Left renal pelvis (tissue), 4 donors: ENCODE results near the gene GNAT3. TPM values are rescaled to one million over a fixed set of nuclear protein-coding genes. Genes with fewer than 3 reads are reported as not detected.

Experiments
- DNase-seq, 4 donors: peaks; one replicate each; pipeline ENCODE4 v3.0.0-alpha.2; 2013; ENCODE audit warnings: low read depth in 4 of 4, low spot score in 3 of 4
- polyA plus RNA-seq, 4 donors: library from polyadenylated mRNA; unstranded; fragments of 120-200 nt; gene quantifications; one replicate each; pipeline ENCODE4 v1.2.1, GENCODE V29; 2013; ENCODE audit not compliant: insufficient read length in 4 of 4

GNAT3 gene
- polyA plus RNA-seq, 4 donors = not detected

- peak; percentile 14 to 40 (median 16) for DNase-seq
Observed at GRCh38 chr7:80428161-80429054, 83.5 kb downstream of the GNAT3 start.

DNA sequence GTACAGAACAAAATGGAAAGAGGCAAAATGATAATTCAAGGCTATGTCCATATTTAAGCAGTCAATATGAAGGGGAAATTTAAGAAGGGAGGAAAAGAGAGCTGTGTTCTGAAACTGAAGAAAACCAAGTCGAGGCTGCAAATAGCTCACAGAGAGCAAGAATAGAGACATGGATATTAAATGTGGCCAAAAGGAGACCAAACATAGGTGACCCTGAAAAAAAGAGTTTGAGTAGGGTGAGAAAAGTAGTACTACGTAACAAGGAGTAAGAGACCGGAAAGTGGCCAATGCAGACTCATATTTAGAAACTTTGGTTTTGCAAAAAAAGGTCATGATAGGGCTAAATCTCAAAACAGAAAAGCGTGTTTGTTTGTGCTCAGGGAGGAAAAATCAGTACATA, 84.6 kb downstream of the GNAT3 start:
- DNase-seq = no peak

- DNase-seq = no peak
Observed at GRCh38 chr7:80420876-80421275, 91.0 kb downstream of the GNAT3 start.

GRCh38 chr7:80417211-80417793, 94.6 kb downstream of the GNAT3 start:
- no peak for DNase-seq

DNA sequence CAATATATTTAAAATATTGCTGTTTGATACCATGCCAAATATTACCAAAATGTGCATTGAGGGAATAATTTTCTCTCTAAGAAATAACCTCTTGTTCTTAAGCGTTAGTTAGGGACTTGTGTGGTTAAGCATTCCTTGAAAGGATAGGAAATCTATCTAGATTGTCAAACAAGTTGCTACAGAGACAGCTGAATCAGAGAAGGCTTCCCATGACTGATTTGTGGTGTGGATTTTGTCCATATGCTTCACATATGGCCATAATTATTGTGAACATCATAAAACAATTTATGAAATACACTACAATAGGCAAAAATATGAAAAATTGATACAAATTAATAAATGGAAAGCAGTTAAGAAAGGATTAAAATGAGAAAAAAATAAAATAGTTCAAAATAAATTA, 96.3 kb downstream of the GNAT3 start:
- DNase-seq = no peak

DNA sequence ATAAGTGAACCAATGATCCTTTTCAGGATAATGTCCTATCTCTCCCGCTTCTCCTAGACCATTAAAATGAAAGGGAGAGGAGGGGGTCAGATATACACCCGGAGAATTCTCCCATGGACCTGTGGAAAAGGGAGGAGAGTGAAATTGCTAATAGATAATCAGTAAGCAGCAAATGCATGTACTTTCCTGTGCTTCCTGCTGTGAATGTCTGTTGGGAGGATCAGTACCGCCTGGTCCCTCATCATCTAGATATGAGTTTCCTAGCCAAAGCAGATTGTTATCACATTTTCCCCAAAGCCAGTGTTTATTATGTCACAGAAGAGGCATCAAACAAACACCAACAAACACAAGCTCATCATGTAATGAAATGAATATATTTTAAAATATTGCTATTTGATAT, 96.8 kb downstream of the GNAT3 start:
- DNase-seq = no peak

DNA sequence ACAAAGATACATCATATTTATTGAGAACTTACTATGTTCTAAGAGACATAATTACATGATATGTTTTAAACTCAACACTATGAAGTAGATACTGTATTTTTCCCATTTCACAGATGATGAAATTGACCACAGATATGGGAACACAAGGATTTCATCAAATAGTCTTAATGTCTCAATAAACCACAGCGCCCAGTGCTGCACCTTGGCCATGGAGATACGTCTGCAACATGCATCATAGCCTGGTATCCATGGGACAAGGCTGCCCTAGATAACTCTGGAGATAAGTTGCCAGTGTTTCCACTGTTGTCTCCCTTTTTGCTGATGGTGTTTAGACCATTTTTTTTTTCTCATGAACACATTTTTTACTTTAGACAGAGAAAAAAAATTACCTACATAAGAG, 97.5 kb downstream of the GNAT3 start:
- no peak for DNase-seq

GRCh38 chr7:80413383-80413945, 98.4 kb downstream of the GNAT3 start:
- no peak for DNase-seq

GRCh38 chr7:80412842-80413241, 99.0 kb downstream of the GNAT3 start:
- no peak for DNase-seq

- DNase-seq = no peak
Observed at GRCh38 chr7:80411621-80412020, 100.2 kb downstream of the GNAT3 start.

GRCh38 chr7:80410081-80410480, 101.8 kb downstream of the GNAT3 start:
- no peak for DNase-seq

Other genes with a start within 250 kb of the GNAT3 start
- gene CD36, start 126.6 kb upstream of the GNAT3 start, polyA plus RNA-seq = 100 to 1,000 TPM in 1 of 4 donors, 10 to 100 TPM in 3; 24.5 to 152 (median 35.6) TPM